ENCODE results near the gene PSAP. TPM values are rescaled to one million over a fixed set of nuclear protein-coding genes. Genes with fewer than 3 reads are reported as not detected.

PSAP gene
- total RNA-seq, 4 donors from 2014 or later, result 280 to 623 (median 490) TPM

GRCh38 chr10:71868192-71868697, 17.2 kb upstream of the PSAP start:
- Histone ChIP-seq H3K27me3 (no peaks in the 10 kb centered on the region), H3K9me3 (no peaks in the 10 kb centered on the region), H3K27ac (peak overlapping the region in 3 of 4 donors; percentile 14 to 63 (median 59)), H3K36me3 (no peaks in the 10 kb centered on the region), H3K4me1 (peaks cover 6 to 39% (median 26%) of the 10 kb centered on the region in 3 donors), H3K4me3 (no peak overlapping the region)
- no peak for DNase-seq
- TF ChIP-seq POLR2A (IDR thresholded peaks at IDR 0.05), result no peak
- TF ChIP-seq CTCF (IDR thresholded peaks at IDR 0.05), result no peak
- intact Hi-C loops (cut with DNase I), result no loop called here
- WGBS, 2 donors, result 45 to 59% methylated on average over 4 to 5 of the region's 5 CpGs

GRCh38 chr10:71865561-71866041, 14.6 kb upstream of the PSAP start:
- peaks cover 12 to 33% (median 19%) of the 10 kb centered on the region in 3 donors for H3K4me1 ChIP-seq
- intact Hi-C loops (cut with DNase I), result no loop called here
- 50 to 82% methylated on average over 1 to 4 of the region's 7 CpGs for WGBS, 2 donors
- H3K4me3 ChIP-seq, result no peak overlapping the region
- H3K9me3 ChIP-seq, result no peaks in the 10 kb centered on the region
- H3K36me3 ChIP-seq, result no peaks in the 10 kb centered on the region
- H3K27ac ChIP-seq, result no peak overlapping the region
- TF ChIP-seq CTCF (IDR thresholded peaks at IDR 0.05), result no peak
- no peak for DNase-seq
- no peaks in the 10 kb centered on the region for H3K27me3 ChIP-seq

- H3K27me3 ChIP-seq, result no peaks in the 10 kb centered on the region
- H3K9me3 ChIP-seq, result no peaks in the 10 kb centered on the region
- 63 to 70% methylated on average over 3 to 5 of the region's 5 CpGs for WGBS, 2 donors
- DNase-seq, result no peak
- H3K4me3 ChIP-seq, result no peak overlapping the region
- no peaks in the 10 kb centered on the region for H3K36me3 ChIP-seq
- intact Hi-C loops (cut with DNase I), result no loop called here
- TF ChIP-seq POLR2A (IDR thresholded peaks at IDR 0.05), result no peak
- TF ChIP-seq CTCF (IDR thresholded peaks at IDR 0.05), result no peak
- no peak overlapping the region for H3K27ac ChIP-seq
- H3K4me1 ChIP-seq, result peaks cover 19 to 37% (median 25%) of the 10 kb centered on the region in 3 donors
Measured at GRCh38 chr10:71864911-71865361, 13.9 kb upstream of the PSAP start.

GRCh38 chr10:71863203-71863602, 12.2 kb upstream of the PSAP start:
- Histone ChIP-seq H3K9me3 (no peaks in the 10 kb centered on the region), H3K4me3 (no peak overlapping the region), H3K36me3 (no peaks in the 10 kb centered on the region), H3K4me1 (peaks cover 16 to 41% (median 28%) of the 10 kb centered on the region in 3 donors), H3K27ac (no peak overlapping the region), H3K27me3 (no peaks in the 10 kb centered on the region)
- no peak for TF ChIP-seq CTCF (IDR thresholded peaks at IDR 0.05)
- TF ChIP-seq POLR2A (IDR thresholded peaks at IDR 0.05), result no peak
- no peak for DNase-seq
- intact Hi-C loops (cut with DNase I), result no loop called here
- WGBS, 2 donors, result 94 to 96% methylated on average over 5 to 6 of the region's 6 CpGs

- peak overlapping the region; percentile 80 to 95 (median 91) for H3K27ac ChIP-seq
- peaks cover 13 to 31% (median 22%) of the 10 kb centered on the region in 3 donors for H3K4me1 ChIP-seq
- no peaks in the 10 kb centered on the region for H3K27me3 ChIP-seq
- H3K36me3 ChIP-seq, result no peaks in the 10 kb centered on the region
- WGBS, 2 donors, result 19 to 60% methylated on average over 1 to 6 of the region's 11 CpGs
- intact Hi-C loops (cut with DNase I), result no loop called here
- peak overlapping the region in 1 of 4 donors; percentile 12 for H3K4me3 ChIP-seq
- no peaks in the 10 kb centered on the region for H3K9me3 ChIP-seq
- no peak for TF ChIP-seq POLR2A (IDR thresholded peaks at IDR 0.05)
- no peak for TF ChIP-seq CTCF (IDR thresholded peaks at IDR 0.05)
- peak; percentile 51 for DNase-seq
Measured at GRCh38 chr10:71860243-71861029, 9.4 kb upstream of the PSAP start.

All from esophagus squamous epithelium (tissue), 5 donors.